GM12878 (cell line): ENCODE data around the gene TRIM47. TPM values are rescaled to one million over a fixed set of nuclear protein-coding genes. Genes with fewer than 3 reads are reported as not detected.

Source experiments
- ATAC-seq: fragments of 200-7000 bp; cut with Tn5 transposase; 3 replicates; pipeline ENCODE4 v1.9.1; 2020; ENCODE audit warnings: mild to moderate bottlenecking, moderate library complexity
- BruUV-seq: library from RNA; stranded (reverse); fragments of 400-500 nt; replicated peaks from 2 replicates; lab custom pipeline; 2021; lab: Mats Ljungman, UMichigan
- CTCF ChIA-PET: fragments of 300-600 bp; sonication (Branson Sonifier 250); formaldehyde crosslinking; extraction: SDS; loops from one replicate; lab custom pipeline; 2021; ENCODE audit warnings: inconsistent platforms; lab: Yijun Ruan, JAX
- POLR2A ChIA-PET: fragments of 350-600 bp; formaldehyde crosslinking; extraction: SDS; loops from one replicate; lab custom pipeline; 2021; ENCODE audit warnings: inconsistent platforms; lab: Charles Lee
- RAD21 ChIA-PET: fragments of 300-600 bp; sonication (Branson Sonifier 250); formaldehyde crosslinking; loops from one replicate; lab custom pipeline; 2023; ENCODE audit warnings: antibody characterized with exemption; ENCODE audit not compliant: unreplicated experiment; lab: Charles Lee
- SMC1A ChIA-PET: fragments of 300-600 bp; sonication (Branson Sonifier 250); formaldehyde crosslinking; loops from one replicate; lab custom pipeline; 2023; ENCODE audit not compliant: unreplicated experiment, uncharacterized antibody; lab: Charles Lee
- DNase-seq: peaks from one replicate; pipeline ENCODE4 v3.0.0-alpha.2; 2011; ENCODE audit warnings: low read depth, low spot score
- FAIRE-seq: peaks from 3 replicates; lab custom pipeline; 2011; peaks lifted over from hg19 to GRCh38; lab: Jason Lieb, UNC
- H2AFZ ChIP-seq: 2 replicates; pipeline ENCODE4 v1.6.0; 2011; ENCODE audit warnings: low read depth, low read length, control low read depth; ENCODE audit not compliant: control insufficient read depth
- H3K27ac ChIP-seq: 2 replicates; pipeline ENCODE4 v1.5.1; 2011; ENCODE audit warnings: control low read depth; ENCODE audit not compliant: control insufficient read depth, insufficient read depth
- H3K27me3 ChIP-seq, 2 experiments: replicated peaks in 1 of 2; 2 replicates each; pipeline versions ENCODE4 v1.6.0 to v1.6.1; 2011; ENCODE audit warnings: low read length in 1 of 2; ENCODE audit not compliant: control insufficient read depth in 2 of 2, insufficient read depth in 2 of 2
- H3K36me3 ChIP-seq, 2 experiments: 2 replicates each; pipeline ENCODE4 v1.5.1; 2011; ENCODE audit warnings: low read length in 1 of 2; ENCODE audit not compliant: control insufficient read depth in 2 of 2, insufficient read depth in 2 of 2
- H3K4me1 ChIP-seq: 2 replicates; pipeline ENCODE4 v1.6.1; 2011; ENCODE audit warnings: mild to moderate bottlenecking, low read length, moderate library complexity, mixed read lengths; ENCODE audit not compliant: control insufficient read depth, insufficient read depth
- H3K4me2 ChIP-seq: 2 replicates; pipeline ENCODE4 v1.6.0; 2011; ENCODE audit warnings: control low read depth; ENCODE audit not compliant: control insufficient read depth, insufficient read depth
- H3K4me3 ChIP-seq: fragments of 200-600 bp; sonication (generic); 2 replicates; pipeline ENCODE4 v1.5.1; 2016
- H3K79me2 ChIP-seq: 2 replicates; pipeline ENCODE4 v1.6.0; 2011; ENCODE audit warnings: low read length; ENCODE audit not compliant: control insufficient read depth, insufficient read depth
- H3K9ac ChIP-seq: 2 replicates; pipeline ENCODE4 v1.8.0; 2011; ENCODE audit warnings: low read length, control low read depth, mixed read lengths; ENCODE audit not compliant: control insufficient read depth, insufficient read depth
- H3K9me3 ChIP-seq: replicated peaks from 3 replicates; pipeline ENCODE4 v1.5.1; 2011; ENCODE audit warnings: mild to moderate bottlenecking, low read length; ENCODE audit not compliant: control insufficient read depth, insufficient read depth
- H4K20me1 ChIP-seq: 2 replicates; pipeline ENCODE4 v1.6.0; 2011; ENCODE audit not compliant: control insufficient read depth, insufficient read depth
- EP300 ChIP-seq, 2 experiments: fragments of 150-350 bp in 1 of 2; IDR thresholded peaks; 2 replicates each; pipeline ENCODE4 v1.6.1; 2011 to 2012; ENCODE audit warnings: low read depth in 2 of 2, low read length in 2 of 2, borderline replicate concordance in 1 of 2, improper control_type of control experiment in 1 of 2, inconsistent platforms in 1 of 2; ENCODE audit not compliant: control insufficient read depth in 1 of 2
- PAX5 ChIP-seq: IDR thresholded peaks from 2 replicates; pipeline ENCODE4 v1.6.1; 2011; ENCODE audit warnings: low read depth, low read length, borderline replicate concordance
- PAX8 ChIP-seq: fragments of 450-650 bp; IDR thresholded peaks from 2 replicates; pipeline ENCODE4 v1.6.1; 2017; ENCODE audit warnings: mild to moderate bottlenecking, moderate library complexity
- PML ChIP-seq: IDR thresholded peaks from 2 replicates; pipeline ENCODE4 v1.6.1; 2012; ENCODE audit warnings: low read length, inconsistent platforms
- SIX5 ChIP-seq: IDR thresholded peaks from 2 replicates; pipeline ENCODE4 v1.6.1; 2011; ENCODE audit warnings: mild to moderate bottlenecking, low read depth, low read length, moderate library complexity; ENCODE audit not compliant: severe bottlenecking
- STAT1 ChIP-seq: fragments of 450-650 bp; conservative IDR thresholded peaks from 2 replicates; pipeline ENCODE4 v1.6.1; 2014; ENCODE audit warnings: antibody characterized with exemption, mild to moderate bottlenecking
- TAF1 ChIP-seq: IDR thresholded peaks from 2 replicates; pipeline ENCODE4 v1.6.1; 2011; ENCODE audit warnings: mild to moderate bottlenecking, low read depth, low read length, borderline replicate concordance
- TBL1XR1 ChIP-seq: IDR thresholded peaks from 2 replicates; pipeline ENCODE4 v1.6.1; 2012; ENCODE audit warnings: low read depth, low read length, improper control_type of control experiment
- TCF3 ChIP-seq: IDR thresholded peaks from 2 replicates; pipeline ENCODE4 v1.6.1; 2012; ENCODE audit warnings: low read depth, mild to moderate bottlenecking, low read length, borderline replicate concordance; ENCODE audit not compliant: insufficient read depth
- YY1 ChIP-seq: IDR thresholded peaks from 2 replicates; pipeline ENCODE4 v1.6.1; 2011; ENCODE audit warnings: low read depth, mild to moderate bottlenecking, low read length
- ZNF207 ChIP-seq: fragments of 450-650 bp; IDR thresholded peaks from 2 replicates; pipeline ENCODE4 v1.6.1; 2014; ENCODE audit warnings: antibody characterized with exemption, mild to moderate bottlenecking, borderline replicate concordance
- ZSCAN29 ChIP-seq: fragments of 450-650 bp; IDR thresholded peaks from 2 replicates; pipeline ENCODE4 v1.6.1; 2017; ENCODE audit warnings: mild to moderate bottlenecking, moderate library complexity
- WGBS: methylation state at CpG from one replicate; pipeline ENCODE4 v1.1.6; 2016; ENCODE audit warnings: low lambda C conversion rate; ENCODE audit not compliant: insufficient replicate concordance, insufficient coverage; ENCODE audit errors: missing lambda C conversion rate; 5-methylcytosine and 5-hydroxymethylcytosine counted together
- in situ Hi-C: fragments of 300-500 bp; cut with MboI; formaldehyde crosslinking; loops from 9 replicates; pipeline ENCODE4 v1.14.3; 2018; ENCODE audit warnings: mixed read lengths
- intact Hi-C: fragments of 100-400 bp; cut with micrococcal nuclease; formaldehyde crosslinking; loops from one replicate; pipeline ENCODE4 v1.14.2; 2022; ENCODE audit not compliant: unreplicated experiment
- polyA plus RNA-seq, 11 experiments: library from polyadenylated mRNA; depleted of rRNA in 4 of 11; unstranded in 6 of 11; stranded (reverse) in 5 of 11; fragments of >200 nt; fragmentation: Nextera tagmentation in 4 of 11; fragmentation: Illumina TruSeq in 1 of 11; extraction: Ambion mirVana in 4 of 11; extraction: Trizol in 1 of 11; gene quantifications; 1 replicate in 1 of 11; 2 replicates in 10 of 11; pipeline versions ENCODE4 v1.2.1 to v1.2.3, GENCODE V29; 2011 to 2016; ENCODE audit warnings: inconsistent platforms in 2 of 11, missing spikeins in 2 of 11, low read depth in 1 of 11
- total RNA-seq, 4 experiments: library from RNA; depleted of rRNA in 3 of 4; stranded (reverse); fragments of >200 nt in 3 of 4; fragmentation: Illumina TruSeq in 1 of 4; extraction: Trizol in 1 of 4; gene quantifications; 2 replicates each; pipeline versions ENCODE4 v1.2.1 to v1.2.3, GENCODE V29; 2013 to 2021
- TF ChIP-seq, protein P1 (sequence below): fragments of 450-650 bp; IDR thresholded peaks from 2 replicates; pipeline ENCODE4 v1.6.1; 2017; ENCODE audit warnings: low read depth, mild to moderate bottlenecking, moderate library complexity
- TF ChIP-seq, protein P2 (sequence below): fragments of 450-650 bp; IDR thresholded peaks from 2 replicates; pipeline ENCODE4 v1.6.1; 2017; ENCODE audit warnings: borderline replicate concordance
- TF ChIP-seq, protein P3 (sequence below): fragments of 450-650 bp; IDR thresholded peaks from 2 replicates; pipeline ENCODE4 v1.6.1; 2017; ENCODE audit warnings: mild to moderate bottlenecking
- TF ChIP-seq, protein P4 (sequence below): fragments of 450-650 bp; IDR thresholded peaks from 2 replicates; pipeline ENCODE4 v1.6.1; 2017; ENCODE audit warnings: mild to moderate bottlenecking, moderate library complexity

TRIM47 gene
- total and polyA plus RNA-seq, 10 of the 15 experiments (the other 5 are each of a cell fraction or from before 2014, with no cell fraction given): 0.35 to 9.7 (median 5.3) TPM

DNA sequence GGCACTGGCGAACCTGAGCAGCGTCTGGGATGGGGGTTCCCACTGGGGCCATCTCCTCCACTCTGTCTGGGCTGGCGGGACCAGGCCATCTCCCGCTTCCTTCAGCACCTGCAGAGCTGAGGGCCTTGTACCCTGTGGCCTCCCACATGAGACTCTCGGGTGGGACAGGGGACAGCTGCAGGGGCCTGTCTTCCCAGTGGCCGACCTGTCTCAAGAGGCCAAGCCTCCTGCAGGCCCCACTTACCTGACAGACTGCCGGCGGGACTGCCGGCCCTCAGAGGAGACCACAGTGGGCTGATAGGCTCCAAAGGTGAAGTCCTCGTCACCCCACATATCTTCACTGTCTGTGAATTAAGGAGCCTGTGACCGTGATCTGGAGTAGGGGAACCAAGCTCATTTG lies 46.7 kb upstream of the TRIM47 start:
- DNase-seq: no peak
- Histone ChIP-seq H3K9me3 (no peaks in the 10 kb centered on the region), H4K20me1 (no peaks in the 10 kb centered on the region), H3K4me3 (no peak overlapping the region), H3K79me2 (no peaks in the 10 kb centered on the region), H3K9ac (no peak overlapping the region), H2AFZ (no peak overlapping the region), H3K4me2 (no peak overlapping the region), H3K36me3 (no peaks in the 10 kb centered on the region), H3K27me3 (no peaks in the 10 kb centered on the region), H3K4me1 (no peaks in the 10 kb centered on the region), H3K27ac (no peak overlapping the region)
- ChIA-PET CTCF (interaction anchor here (0.8 to 1.3 kb wide), 3 partner anchors 20 to 79 kb away, joined by 3 to 4 read pairs (median 3); partner anchors contain the start of gene MRPL38), POLR2A (interaction anchor here (1.2 kb wide), 1 partner anchor 10 kb away, joined by 4 read pairs; no protein-coding TSS in a partner anchor), RAD21 (interaction anchor here (0.9 to 1.3 kb wide), 3 partner anchors 16 to 181 kb away, joined by 3 read pairs; partner anchors contain the start of gene FBF1), SMC1A (no interaction called here)
- in situ Hi-C loops (loop anchor here (5.0 kb wide), 1 partner anchor 367 kb away; no protein-coding TSS in a partner anchor), intact Hi-C loops (no loop called here)
- no TSS peak for BruUV-seq
- ATAC-seq: no peak
- 80% methylated on average over 11 of the region's 11 CpGs for WGBS
- FAIRE-seq: no peak
- TF ChIP-seq TCF3: no peak
- no peak for TF ChIP-seq PAX5
- TF ChIP-seq, protein P1, sequence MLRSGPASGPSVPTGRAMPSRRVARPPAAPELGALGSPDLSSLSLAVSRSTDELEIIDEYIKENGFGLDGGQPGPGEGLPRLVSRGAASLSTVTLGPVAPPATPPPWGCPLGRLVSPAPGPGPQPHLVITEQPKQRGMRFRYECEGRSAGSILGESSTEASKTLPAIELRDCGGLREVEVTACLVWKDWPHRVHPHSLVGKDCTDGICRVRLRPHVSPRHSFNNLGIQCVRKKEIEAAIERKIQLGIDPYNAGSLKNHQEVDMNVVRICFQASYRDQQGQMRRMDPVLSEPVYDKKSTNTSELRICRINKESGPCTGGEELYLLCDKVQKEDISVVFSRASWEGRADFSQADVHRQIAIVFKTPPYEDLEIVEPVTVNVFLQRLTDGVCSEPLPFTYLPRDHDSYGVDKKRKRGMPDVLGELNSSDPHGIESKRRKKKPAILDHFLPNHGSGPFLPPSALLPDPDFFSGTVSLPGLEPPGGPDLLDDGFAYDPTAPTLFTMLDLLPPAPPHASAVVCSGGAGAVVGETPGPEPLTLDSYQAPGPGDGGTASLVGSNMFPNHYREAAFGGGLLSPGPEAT: no peak
- no peak for TF ChIP-seq STAT1
- no peak for TF ChIP-seq TBL1XR1
- TF ChIP-seq ZSCAN29: no peak
- TF ChIP-seq ZNF207: no peak
- no peak for TF ChIP-seq TAF1
- no peak for TF ChIP-seq SIX5
- TF ChIP-seq PML: no peak
- TF ChIP-seq, protein P2, sequence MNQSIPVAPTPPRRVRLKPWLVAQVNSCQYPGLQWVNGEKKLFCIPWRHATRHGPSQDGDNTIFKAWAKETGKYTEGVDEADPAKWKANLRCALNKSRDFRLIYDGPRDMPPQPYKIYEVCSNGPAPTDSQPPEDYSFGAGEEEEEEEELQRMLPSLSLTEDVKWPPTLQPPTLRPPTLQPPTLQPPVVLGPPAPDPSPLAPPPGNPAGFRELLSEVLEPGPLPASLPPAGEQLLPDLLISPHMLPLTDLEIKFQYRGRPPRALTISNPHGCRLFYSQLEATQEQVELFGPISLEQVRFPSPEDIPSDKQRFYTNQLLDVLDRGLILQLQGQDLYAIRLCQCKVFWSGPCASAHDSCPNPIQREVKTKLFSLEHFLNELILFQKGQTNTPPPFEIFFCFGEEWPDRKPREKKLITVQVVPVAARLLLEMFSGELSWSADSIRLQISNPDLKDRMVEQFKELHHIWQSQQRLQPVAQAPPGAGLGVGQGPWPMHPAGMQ: no peak
- TF ChIP-seq, protein P3, sequence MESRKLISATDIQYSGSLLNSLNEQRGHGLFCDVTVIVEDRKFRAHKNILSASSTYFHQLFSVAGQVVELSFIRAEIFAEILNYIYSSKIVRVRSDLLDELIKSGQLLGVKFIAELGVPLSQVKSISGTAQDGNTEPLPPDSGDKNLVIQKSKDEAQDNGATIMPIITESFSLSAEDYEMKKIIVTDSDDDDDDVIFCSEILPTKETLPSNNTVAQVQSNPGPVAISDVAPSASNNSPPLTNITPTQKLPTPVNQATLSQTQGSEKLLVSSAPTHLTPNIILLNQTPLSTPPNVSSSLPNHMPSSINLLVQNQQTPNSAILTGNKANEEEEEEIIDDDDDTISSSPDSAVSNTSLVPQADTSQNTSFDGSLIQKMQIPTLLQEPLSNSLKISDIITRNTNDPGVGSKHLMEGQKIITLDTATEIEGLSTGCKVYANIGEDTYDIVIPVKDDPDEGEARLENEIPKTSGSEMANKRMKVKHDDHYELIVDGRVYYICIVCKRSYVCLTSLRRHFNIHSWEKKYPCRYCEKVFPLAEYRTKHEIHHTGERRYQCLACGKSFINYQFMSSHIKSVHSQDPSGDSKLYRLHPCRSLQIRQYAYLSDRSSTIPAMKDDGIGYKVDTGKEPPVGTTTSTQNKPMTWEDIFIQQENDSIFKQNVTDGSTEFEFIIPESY: no peak
- no peak for TF ChIP-seq PAX8
- no peak for TF ChIP-seq EP300 (IDR thresholded peaks at IDR 0.05; ENCODE audit: borderline replicate concordance in 1 of 2, control insufficient read depth in 1 of 2, low read depth in 2 of 2, low read length in 2 of 2)
- TF ChIP-seq, protein P4, sequence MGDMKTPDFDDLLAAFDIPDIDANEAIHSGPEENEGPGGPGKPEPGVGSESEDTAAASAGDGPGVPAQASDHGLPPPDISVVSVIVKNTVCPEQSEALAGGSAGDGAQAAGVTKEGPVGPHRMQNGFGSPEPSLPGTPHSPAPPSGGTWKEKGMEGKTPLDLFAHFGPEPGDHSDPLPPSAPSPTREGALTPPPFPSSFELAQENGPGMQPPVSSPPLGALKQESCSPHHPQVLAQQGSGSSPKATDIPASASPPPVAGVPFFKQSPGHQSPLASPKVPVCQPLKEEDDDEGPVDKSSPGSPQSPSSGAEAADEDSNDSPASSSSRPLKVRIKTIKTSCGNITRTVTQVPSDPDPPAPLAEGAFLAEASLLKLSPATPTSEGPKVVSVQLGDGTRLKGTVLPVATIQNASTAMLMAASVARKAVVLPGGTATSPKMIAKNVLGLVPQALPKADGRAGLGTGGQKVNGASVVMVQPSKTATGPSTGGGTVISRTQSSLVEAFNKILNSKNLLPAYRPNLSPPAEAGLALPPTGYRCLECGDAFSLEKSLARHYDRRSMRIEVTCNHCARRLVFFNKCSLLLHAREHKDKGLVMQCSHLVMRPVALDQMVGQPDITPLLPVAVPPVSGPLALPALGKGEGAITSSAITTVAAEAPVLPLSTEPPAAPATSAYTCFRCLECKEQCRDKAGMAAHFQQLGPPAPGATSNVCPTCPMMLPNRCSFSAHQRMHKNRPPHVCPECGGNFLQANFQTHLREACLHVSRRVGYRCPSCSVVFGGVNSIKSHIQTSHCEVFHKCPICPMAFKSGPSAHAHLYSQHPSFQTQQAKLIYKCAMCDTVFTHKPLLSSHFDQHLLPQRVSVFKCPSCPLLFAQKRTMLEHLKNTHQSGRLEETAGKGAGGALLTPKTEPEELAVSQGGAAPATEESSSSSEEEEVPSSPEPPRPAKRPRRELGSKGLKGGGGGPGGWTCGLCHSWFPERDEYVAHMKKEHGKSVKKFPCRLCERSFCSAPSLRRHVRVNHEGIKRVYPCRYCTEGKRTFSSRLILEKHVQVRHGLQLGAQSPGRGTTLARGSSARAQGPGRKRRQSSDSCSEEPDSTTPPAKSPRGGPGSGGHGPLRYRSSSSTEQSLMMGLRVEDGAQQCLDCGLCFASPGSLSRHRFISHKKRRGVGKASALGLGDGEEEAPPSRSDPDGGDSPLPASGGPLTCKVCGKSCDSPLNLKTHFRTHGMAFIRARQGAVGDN: no peak
- TF ChIP-seq YY1: no peak
